Measurements from ENCODE around the gene IFT27. TPM values are rescaled to one million over a fixed set of nuclear protein-coding genes. Genes with fewer than 3 reads are reported as not detected.

The IFT27 gene
- polyA plus RNA-seq, 1 donor from 2014 or later: 111 TPM

DNA sequence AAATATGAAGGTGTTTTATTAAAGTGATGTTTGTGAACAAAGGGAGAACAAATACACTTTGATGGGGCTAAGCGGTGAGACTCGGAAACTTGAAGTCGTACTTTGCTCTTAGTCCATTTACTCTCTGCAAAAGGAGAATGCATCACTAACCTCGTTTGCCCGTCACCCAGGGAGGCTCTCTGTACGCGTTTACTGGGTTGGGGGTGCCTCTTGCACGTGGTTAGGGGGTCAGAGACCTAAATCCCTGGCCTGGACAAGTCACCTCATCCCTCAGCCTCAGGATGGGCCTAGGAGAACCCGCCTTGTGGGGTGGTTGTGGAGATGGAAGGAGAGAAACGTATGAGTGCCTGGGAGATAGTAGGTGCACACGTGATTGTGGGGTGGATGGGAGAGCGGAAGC is 803 bp upstream of the IFT27 start:
- no peaks in the 10 kb centered on the region for H3K9me2 ChIP-seq (ENCODE audit: insufficient read depth, low read length)
- H3F3A ChIP-seq (ENCODE audit: insufficient read depth, low read length, poor library complexity, severe bottlenecking): no peaks in the 10 kb centered on the region
- H2AFZ ChIP-seq (ENCODE audit: low read depth, low read length): peak overlapping the region; percentile 42
- peak overlapping the region; percentile 59 for H3K4me3 ChIP-seq (ENCODE audit: low read length)
- peaks cover 14% of the 10 kb centered on the region for H3K79me2 ChIP-seq (replicated peaks; ENCODE audit: insufficient read depth, low read length)
- no peaks in the 10 kb centered on the region for H3K9me3 ChIP-seq (ENCODE audit: low read length)
- no peaks in the 10 kb centered on the region for H4K20me1 ChIP-seq (ENCODE audit: insufficient read depth)
- H3K27ac ChIP-seq (ENCODE audit: low read length): peak overlapping the region; percentile 54
- peak overlapping the region; percentile 42 for H3K9ac ChIP-seq (ENCODE audit: low read length)
- H3K4me2 ChIP-seq (ENCODE audit: low read length): peak overlapping the region; percentile 29
- no peak for TF ChIP-seq SMC3 (conservative IDR thresholded peaks at IDR 0.05; ENCODE audit: poor library complexity)
- no peak for TF ChIP-seq CTCF (IDR thresholded peaks at IDR 0.05; ENCODE audit: poor library complexity, severe bottlenecking)
- no peak for TF ChIP-seq EP300 (conservative IDR thresholded peaks at IDR 0.05; ENCODE audit: poor library complexity, severe bottlenecking)
- TF ChIP-seq, protein P1, sequence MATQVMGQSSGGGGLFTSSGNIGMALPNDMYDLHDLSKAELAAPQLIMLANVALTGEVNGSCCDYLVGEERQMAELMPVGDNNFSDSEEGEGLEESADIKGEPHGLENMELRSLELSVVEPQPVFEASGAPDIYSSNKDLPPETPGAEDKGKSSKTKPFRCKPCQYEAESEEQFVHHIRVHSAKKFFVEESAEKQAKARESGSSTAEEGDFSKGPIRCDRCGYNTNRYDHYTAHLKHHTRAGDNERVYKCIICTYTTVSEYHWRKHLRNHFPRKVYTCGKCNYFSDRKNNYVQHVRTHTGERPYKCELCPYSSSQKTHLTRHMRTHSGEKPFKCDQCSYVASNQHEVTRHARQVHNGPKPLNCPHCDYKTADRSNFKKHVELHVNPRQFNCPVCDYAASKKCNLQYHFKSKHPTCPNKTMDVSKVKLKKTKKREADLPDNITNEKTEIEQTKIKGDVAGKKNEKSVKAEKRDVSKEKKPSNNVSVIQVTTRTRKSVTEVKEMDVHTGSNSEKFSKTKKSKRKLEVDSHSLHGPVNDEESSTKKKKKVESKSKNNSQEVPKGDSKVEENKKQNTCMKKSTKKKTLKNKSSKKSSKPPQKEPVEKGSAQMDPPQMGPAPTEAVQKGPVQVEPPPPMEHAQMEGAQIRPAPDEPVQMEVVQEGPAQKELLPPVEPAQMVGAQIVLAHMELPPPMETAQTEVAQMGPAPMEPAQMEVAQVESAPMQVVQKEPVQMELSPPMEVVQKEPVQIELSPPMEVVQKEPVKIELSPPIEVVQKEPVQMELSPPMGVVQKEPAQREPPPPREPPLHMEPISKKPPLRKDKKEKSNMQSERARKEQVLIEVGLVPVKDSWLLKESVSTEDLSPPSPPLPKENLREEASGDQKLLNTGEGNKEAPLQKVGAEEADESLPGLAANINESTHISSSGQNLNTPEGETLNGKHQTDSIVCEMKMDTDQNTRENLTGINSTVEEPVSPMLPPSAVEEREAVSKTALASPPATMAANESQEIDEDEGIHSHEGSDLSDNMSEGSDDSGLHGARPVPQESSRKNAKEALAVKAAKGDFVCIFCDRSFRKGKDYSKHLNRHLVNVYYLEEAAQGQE (IDR thresholded peaks at IDR 0.05; ENCODE audit: borderline replicate concordance): no peak
- TF ChIP-seq EZH2 (IDR thresholded peaks at IDR 0.05; ENCODE audit: borderline replicate concordance, insufficient read depth, low read length, poor library complexity, severe bottlenecking): no peak
- TF ChIP-seq MXI1 (conservative IDR thresholded peaks at IDR 0.05; ENCODE audit: poor library complexity, severe bottlenecking): no peak
- no peak for TF ChIP-seq POLR2AphosphoS5 (IDR thresholded peaks at IDR 0.05)
- TF ChIP-seq RAD21 (conservative IDR thresholded peaks at IDR 0.05): peak; percentile 8
- no peaks in the 10 kb centered on the region for H3K27me3 ChIP-seq (ENCODE audit: insufficient read depth, low read depth, low read length)
- no peaks in the 10 kb centered on the region for H3K36me3 ChIP-seq (ENCODE audit: insufficient read depth, low read length)

DNA sequence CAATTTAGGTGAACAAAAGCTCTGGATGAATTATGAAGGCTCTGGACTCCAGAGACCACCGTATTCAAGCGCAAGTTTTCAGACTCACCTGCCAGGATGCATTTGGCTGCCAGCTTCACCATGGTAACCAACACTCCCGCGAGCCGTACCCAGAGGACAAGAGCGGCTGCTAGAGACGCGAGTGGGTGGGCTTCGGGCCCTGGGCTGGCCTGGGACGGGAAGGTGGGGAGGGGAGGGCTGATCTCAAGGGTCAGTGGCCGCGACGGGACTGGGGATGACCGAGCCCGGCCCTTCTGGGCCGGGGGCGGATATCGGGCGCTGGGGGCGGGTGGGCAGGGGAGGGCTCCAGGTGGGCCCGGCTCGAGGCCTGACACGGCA is 344 bp downstream of the IFT27 start:
- Histone ChIP-seq H3K79me2 (replicated peaks; ENCODE audit: insufficient read depth, low read length) (peaks cover 14% of the 10 kb centered on the region), H3K4me3 (ENCODE audit: low read length) (peak overlapping the region; percentile 79), H2AFZ (ENCODE audit: low read depth, low read length) (peak overlapping the region; percentile 56), H3F3A (ENCODE audit: insufficient read depth, low read length, poor library complexity, severe bottlenecking) (no peaks in the 10 kb centered on the region), H3K27ac (ENCODE audit: low read length) (peak overlapping the region; percentile 80), H4K20me1 (ENCODE audit: insufficient read depth) (no peaks in the 10 kb centered on the region), H3K9ac (ENCODE audit: low read length) (peak overlapping the region; percentile 80), H3K9me3 (ENCODE audit: low read length) (no peaks in the 10 kb centered on the region), H3K27me3 (ENCODE audit: insufficient read depth, low read depth, low read length) (no peaks in the 10 kb centered on the region), H3K36me3 (ENCODE audit: insufficient read depth, low read length) (no peaks in the 10 kb centered on the region), H3K4me2 (ENCODE audit: low read length) (peak overlapping the region; percentile 76), H3K9me2 (ENCODE audit: insufficient read depth, low read length) (no peaks in the 10 kb centered on the region)
- peak; percentile 40 for TF ChIP-seq SMC3 (conservative IDR thresholded peaks at IDR 0.05; ENCODE audit: poor library complexity)
- peak; percentile 71 for TF ChIP-seq MXI1 (conservative IDR thresholded peaks at IDR 0.05; ENCODE audit: poor library complexity, severe bottlenecking)
- no peak for TF ChIP-seq EP300 (conservative IDR thresholded peaks at IDR 0.05; ENCODE audit: poor library complexity, severe bottlenecking)

GRCh38 chr22:36773935-36774334 is 2.0 kb downstream of the IFT27 start:
- no peaks in the 10 kb centered on the region for H3K36me3 ChIP-seq (ENCODE audit: insufficient read depth, low read length)
- no peaks in the 10 kb centered on the region for H3F3A ChIP-seq (ENCODE audit: insufficient read depth, low read length, poor library complexity, severe bottlenecking)
- H3K9ac ChIP-seq (ENCODE audit: low read length): no peak overlapping the region
- peaks cover 14% of the 10 kb centered on the region for H3K79me2 ChIP-seq (replicated peaks; ENCODE audit: insufficient read depth, low read length)
- no peaks in the 10 kb centered on the region for H4K20me1 ChIP-seq (ENCODE audit: insufficient read depth)
- peak overlapping the region; percentile 14 for H3K4me2 ChIP-seq (ENCODE audit: low read length)
- H2AFZ ChIP-seq (ENCODE audit: low read depth, low read length): no peak overlapping the region
- H3K9me3 ChIP-seq (ENCODE audit: low read length): no peaks in the 10 kb centered on the region
- H3K27me3 ChIP-seq (ENCODE audit: insufficient read depth, low read depth, low read length): no peaks in the 10 kb centered on the region
- no peaks in the 10 kb centered on the region for H3K9me2 ChIP-seq (ENCODE audit: insufficient read depth, low read length)
- H3K27ac ChIP-seq (ENCODE audit: low read length): no peak overlapping the region
- TF ChIP-seq SMC3 (conservative IDR thresholded peaks at IDR 0.05; ENCODE audit: poor library complexity) (peak; percentile 60), POLR2AphosphoS5 (IDR thresholded peaks at IDR 0.05) (no peak), TAF1 (IDR thresholded peaks at IDR 0.05; ENCODE audit: low read depth) (no peak), MXI1 (conservative IDR thresholded peaks at IDR 0.05; ENCODE audit: poor library complexity, severe bottlenecking) (no peak), RAD21 (conservative IDR thresholded peaks at IDR 0.05) (peak; percentile 74), CTCF (IDR thresholded peaks at IDR 0.05; ENCODE audit: poor library complexity, severe bottlenecking) (peak; percentile 68), EZH2 (IDR thresholded peaks at IDR 0.05; ENCODE audit: borderline replicate concordance, insufficient read depth, low read length, poor library complexity, severe bottlenecking) (no peak), EP300 (conservative IDR thresholded peaks at IDR 0.05; ENCODE audit: poor library complexity, severe bottlenecking) (no peak)
- TF ChIP-seq, protein P1 (IDR thresholded peaks at IDR 0.05; ENCODE audit: borderline replicate concordance): no peak
- H3K4me3 ChIP-seq (ENCODE audit: low read length): no peak overlapping the region
